Uterus (tissue), 2 donors: ENCODE measurements around the gene RASGEF1C.

Experiments used
- CTCF ChIP-seq, 4 experiments: fragments of 200-600 bp in 2 of 4; fragments of 450-650 bp in 2 of 4; sonication (generic) in 2 of 4; IDR thresholded peaks; one replicate each; pipeline ENCODE4 v1.5.1; 2016 to 2019; ENCODE audit warnings: antibody characterized with exemption in 4 of 4, mild to moderate bottlenecking in 2 of 4, moderate library complexity in 1 of 4
- POLR2A ChIP-seq, 2 donors: fragments of 450-650 bp; IDR thresholded peaks; one replicate each; pipeline ENCODE4 v1.6.1; 2016; ENCODE audit warnings: antibody characterized with exemption in 2 of 2, mild to moderate bottlenecking in 1 of 2, moderate library complexity in 1 of 2

- TF ChIP-seq CTCF (IDR thresholded peaks at IDR 0.05) (no peak), POLR2A (IDR thresholded peaks at IDR 0.05) (no peak)
These were observed 17.3 kb downstream of the RASGEF1C start for GRCh38 chr5:180191716-180192115.
